Adrenal gland (tissue), 12 donors: ENCODE data around the gene C16orf54. TPM values are rescaled to one million over a fixed set of nuclear protein-coding genes. Genes with fewer than 3 reads are reported as not detected.
"Not testable (repeated sequence)": the region's sequence is repeated elsewhere in the genome, so short reads cannot be mapped to it uniquely, and the experiment has no call there.

Experiments
- DNase-seq, 7 donors: peaks; one replicate each; pipeline ENCODE4 v3.0.0-alpha.2; 2019 to 2020
- H3K27ac ChIP-seq, 5 donors: fragments of 200-600 bp; sonication (generic) in 4 of 5; 1 replicate in 3 of 5; 2 replicates in 2 of 5; pipeline versions ENCODE4 v1.5.1 to v1.8.0; 2016 to 2020; ENCODE audit warnings: mild to moderate bottlenecking in 1 of 5
- H3K27me3 ChIP-seq: fragments of 200-600 bp; 2 replicates; pipeline ENCODE4 v1.8.0; 2021
- H3K36me3 ChIP-seq, 2 donors: fragments of 200-600 bp; replicated peaks in 1 of 2; 1 replicate in 1 of 2; 2 replicates in 1 of 2; pipeline versions ENCODE4 v1.5.1 to v1.8.0; 2018 to 2022
- H3K4me1 ChIP-seq, 2 donors: fragments of 200-600 bp; replicated peaks in 1 of 2; 1 replicate in 1 of 2; 2 replicates in 1 of 2; pipeline versions ENCODE4 v1.5.1 to v1.8.0; 2018 to 2021
- H3K4me3 ChIP-seq, 4 donors: fragments of 200-600 bp; sonication (generic) in 3 of 4; one replicate each; pipeline ENCODE4 v1.5.1; 2016 to 2018
- H3K9me3 ChIP-seq, 3 donors: fragments of 200-600 bp; sonication (generic) in 1 of 3; replicated peaks in 1 of 3; 1 replicate in 2 of 3; 2 replicates in 1 of 3; pipeline versions ENCODE4 v1.5.1 to v1.8.0; 2016 to 2021
- POLR2A ChIP-seq, 2 donors: fragments of 450-650 bp; IDR thresholded peaks; one replicate each; pipeline ENCODE4 v1.6.1; 2017; ENCODE audit warnings: antibody characterized with exemption in 2 of 2, mild to moderate bottlenecking in 2 of 2, moderate library complexity in 1 of 2
- WGBS, 4 donors: extraction: QIAGEN DNeasy Blood & Tissue Kit in 2 of 4; methylation state at CpG; one replicate each; pipeline versions ENCODE4 v1.1.5 to v1.1.7; 2013 to 2017; 5-methylcytosine and 5-hydroxymethylcytosine counted together
- intact Hi-C, 2 donors: fragments of 100-400 bp; cut with DNase I; formaldehyde crosslinking; loops; one replicate each; pipeline versions ENCODE4 v1.14.1 to v1.15.0; 2022 to 2023
- polyA plus RNA-seq, 3 donors: library from polyadenylated mRNA; stranded (reverse); fragments of 200-250 nt in 2 of 3; fragments of 350-450 nt in 1 of 3; fragmentation: Illumina TruSeq in 1 of 3; extraction: RNeasy Lipid Tissue Mini Kit (QIAGEN cat#74804) in 1 of 3; gene quantifications; one replicate each; pipeline ENCODE4 v1.2.3, GENCODE V29; 2013 to 2014
- total RNA-seq, 9 donors: library from RNA; depleted of rRNA in 4 of 9; stranded (reverse); fragments of >200 nt in 4 of 9; fragments of 120-200 nt in 1 of 9; fragmentation: NEBNext Ultra II Directional in 1 of 9; extraction: Animal tissue kit (Norgen Biotek cat#: 25700) in 1 of 9; gene quantifications; one replicate each; pipeline versions ENCODE4 v1.1.0 to v1.2.4, GENCODE V29; 2013 to 2023
- TF ChIP-seq, protein P1 (sequence below), 6 experiments: fragments of 450-650 bp in 4 of 6; fragments of 200-600 bp in 2 of 6; sonication (generic) in 1 of 6; IDR thresholded peaks; 1 replicate in 5 of 6; 2 replicates in 1 of 6; pipeline versions ENCODE4 v1.5.1 to v1.8.0; 2016 to 2021; ENCODE audit warnings: antibody characterized with exemption in 6 of 6, mild to moderate bottlenecking in 2 of 6, moderate library complexity in 1 of 6
- donor health status: healthy with polysubstance abuse.
- donor health status: Bipolar disorder and iron deficiency.
- donor health status: DM: yes; HTN: yes; CAD: no.
- donor health status: DM: no; HTN: no; CAD: no.
- donor health status: DM: no; HTN: no; CAD: no.
- donor health status: DM: yes; HTN: yes; CAD: no.

C16orf54 gene
- total and polyA plus RNA-seq, 12 donors: 0.11 to 1.8 (median 0.69) TPM

DNA sequence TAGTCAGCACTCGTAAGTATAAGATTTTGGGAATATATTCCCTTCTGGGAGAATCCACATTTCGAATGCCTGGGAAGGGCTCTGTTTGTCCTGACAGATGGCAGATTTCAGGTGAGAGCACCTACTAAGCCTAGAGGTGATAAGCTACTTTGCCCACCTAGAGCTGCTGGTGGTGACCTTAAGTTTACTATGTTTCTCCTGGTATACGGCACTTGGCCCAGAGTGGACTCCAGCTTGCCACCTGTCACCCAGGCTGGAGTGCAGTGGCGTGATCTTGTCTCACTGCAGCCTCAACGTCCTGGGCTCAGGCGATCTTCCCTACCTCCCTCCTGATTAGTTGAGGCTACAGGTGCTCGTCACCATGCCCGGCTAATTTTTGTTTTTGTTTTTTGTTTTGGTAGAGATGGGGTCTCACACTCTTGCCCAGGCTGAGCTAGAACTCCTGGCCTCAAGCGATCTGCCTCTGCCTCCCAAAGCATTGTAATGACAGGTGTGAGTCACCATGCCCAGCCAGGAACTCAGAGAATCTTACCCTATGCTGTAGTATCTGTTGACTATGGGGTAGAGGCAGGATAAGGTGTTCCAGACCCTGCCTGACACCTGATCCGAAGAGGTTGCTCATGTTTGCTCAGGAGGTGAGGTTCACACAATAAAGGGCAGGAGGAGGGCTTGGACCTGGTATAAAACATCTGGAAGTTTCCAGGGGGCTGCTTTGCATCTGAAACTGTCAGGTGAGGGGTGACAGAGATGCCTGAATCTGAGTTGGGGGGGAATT lies 32.0 kb upstream of the C16orf54 start, which contains the start of gene ZG16:
ZG16 (plus strand) TSS at position 681 of the 775 bp plus-strand sequence. CDS start 1,011 bp downstream, outside the sequence.
- no peak for DNase-seq
- WGBS, 4 donors: 71 to 85% (median 76%) methylated on average over 9 to 10 of the region's 10 CpGs
- TF ChIP-seq POLR2A (IDR thresholded peaks at IDR 0.05): no peak
- TF ChIP-seq, protein P1, sequence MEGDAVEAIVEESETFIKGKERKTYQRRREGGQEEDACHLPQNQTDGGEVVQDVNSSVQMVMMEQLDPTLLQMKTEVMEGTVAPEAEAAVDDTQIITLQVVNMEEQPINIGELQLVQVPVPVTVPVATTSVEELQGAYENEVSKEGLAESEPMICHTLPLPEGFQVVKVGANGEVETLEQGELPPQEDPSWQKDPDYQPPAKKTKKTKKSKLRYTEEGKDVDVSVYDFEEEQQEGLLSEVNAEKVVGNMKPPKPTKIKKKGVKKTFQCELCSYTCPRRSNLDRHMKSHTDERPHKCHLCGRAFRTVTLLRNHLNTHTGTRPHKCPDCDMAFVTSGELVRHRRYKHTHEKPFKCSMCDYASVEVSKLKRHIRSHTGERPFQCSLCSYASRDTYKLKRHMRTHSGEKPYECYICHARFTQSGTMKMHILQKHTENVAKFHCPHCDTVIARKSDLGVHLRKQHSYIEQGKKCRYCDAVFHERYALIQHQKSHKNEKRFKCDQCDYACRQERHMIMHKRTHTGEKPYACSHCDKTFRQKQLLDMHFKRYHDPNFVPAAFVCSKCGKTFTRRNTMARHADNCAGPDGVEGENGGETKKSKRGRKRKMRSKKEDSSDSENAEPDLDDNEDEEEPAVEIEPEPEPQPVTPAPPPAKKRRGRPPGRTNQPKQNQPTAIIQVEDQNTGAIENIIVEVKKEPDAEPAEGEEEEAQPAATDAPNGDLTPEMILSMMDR (IDR thresholded peaks at IDR 0.05): no peak
- no peak within 1 kb of the TSS for H3K27ac ChIP-seq
- no peaks in the 10 kb centered on the region for H3K27me3 ChIP-seq
- H3K9me3 ChIP-seq: no peaks in the 10 kb centered on the region
- no peaks in the 10 kb centered on the region for H3K4me1 ChIP-seq
- intact Hi-C loops: loop anchor here in 1 of 2 donors (10.0 kb wide), 1 partner anchor 83 kb away; no protein-coding TSS in a partner anchor
- H3K4me3 ChIP-seq: no peak within 1 kb of the TSS
- H3K36me3 ChIP-seq: no peaks in the 10 kb centered on the region

DNA sequence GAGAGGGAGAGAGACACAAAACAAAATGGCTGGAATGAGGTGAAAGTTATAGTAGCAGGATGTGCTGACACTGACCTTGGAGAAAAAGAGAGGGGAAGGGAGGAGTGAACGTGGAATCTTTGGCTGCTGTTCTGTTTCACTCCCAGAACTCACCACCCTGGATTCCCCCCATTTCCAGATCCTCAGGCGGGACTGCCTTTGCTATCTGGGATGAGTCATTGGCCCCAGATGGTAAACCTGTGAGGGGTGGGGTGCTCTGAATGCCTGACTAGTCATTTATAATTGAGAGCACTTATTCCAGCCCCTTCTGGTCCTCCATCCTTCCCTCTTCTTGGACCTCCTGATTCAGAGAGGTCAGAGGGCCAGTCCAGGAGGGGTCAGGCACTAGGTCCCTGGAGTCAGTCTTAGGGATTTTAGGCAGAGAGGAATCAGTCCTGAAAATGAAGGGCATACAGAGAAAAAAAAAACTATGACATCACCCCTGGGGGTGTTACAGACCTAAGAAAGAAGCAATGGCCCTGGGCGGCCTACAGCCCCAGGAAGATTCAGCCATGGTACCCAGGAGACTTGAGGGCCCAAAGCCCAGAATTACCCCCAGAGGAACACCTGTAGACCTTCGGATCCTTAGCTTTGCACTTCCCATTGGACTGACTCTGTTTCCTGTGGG lies 30.1 kb upstream of the C16orf54 start:
- H3K4me3 ChIP-seq: no peak overlapping the region
- WGBS, 4 donors: 61 to 71% (median 67%) methylated on average over 4 of the region's 4 CpGs
- intact Hi-C loops: loop anchor here in 1 of 2 donors (10.0 kb wide), 1 partner anchor 81 kb away; no protein-coding TSS in a partner anchor
- no peak overlapping the region for H3K27ac ChIP-seq
- no peak for DNase-seq
- no peaks in the 10 kb centered on the region for H3K9me3 ChIP-seq
- no peak for TF ChIP-seq POLR2A (IDR thresholded peaks at IDR 0.05)
- TF ChIP-seq, protein P1 (IDR thresholded peaks at IDR 0.05): no peak
- H3K36me3 ChIP-seq: no peaks in the 10 kb centered on the region
- H3K27me3 ChIP-seq: no peaks in the 10 kb centered on the region
- H3K4me1 ChIP-seq: no peaks in the 10 kb centered on the region

DNA sequence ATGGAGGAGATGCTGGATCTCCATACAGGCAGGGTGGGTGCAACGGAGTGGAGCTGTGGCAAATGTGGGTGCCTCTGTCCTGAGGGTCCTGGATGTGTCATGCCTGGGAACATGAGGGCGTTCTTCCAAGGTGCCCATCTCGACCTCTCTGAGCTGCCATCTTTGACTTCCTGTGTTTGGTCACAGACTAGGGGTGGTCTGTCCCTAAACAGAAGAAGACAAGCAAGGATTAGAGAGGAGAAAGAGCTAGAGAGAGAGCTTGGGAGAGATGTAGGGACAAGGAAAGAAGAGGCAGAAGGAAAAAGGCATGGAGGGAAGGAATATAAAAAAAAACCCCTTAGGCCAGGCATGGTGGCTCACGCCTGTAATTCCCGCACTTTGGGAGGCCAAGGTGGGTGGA lies 28.9 kb upstream of the C16orf54 start:
- intact Hi-C loops: loop anchor here in 1 of 2 donors (10.0 kb wide), 1 partner anchor 80 kb away; no protein-coding TSS in a partner anchor
- Histone ChIP-seq H3K4me1 (no peaks in the 10 kb centered on the region), H3K9me3 (no peaks in the 10 kb centered on the region), H3K27me3 (no peaks in the 10 kb centered on the region), H3K27ac (no peak overlapping the region), H3K36me3 (no peaks in the 10 kb centered on the region), H3K4me3 (no peak overlapping the region)
- WGBS, 4 donors: 83 to 91% (median 85%) methylated on average over 5 of the region's 5 CpGs
- no peak for DNase-seq
- TF ChIP-seq POLR2A (IDR thresholded peaks at IDR 0.05): no peak
- TF ChIP-seq, protein P1 (IDR thresholded peaks at IDR 0.05): no peak

DNA sequence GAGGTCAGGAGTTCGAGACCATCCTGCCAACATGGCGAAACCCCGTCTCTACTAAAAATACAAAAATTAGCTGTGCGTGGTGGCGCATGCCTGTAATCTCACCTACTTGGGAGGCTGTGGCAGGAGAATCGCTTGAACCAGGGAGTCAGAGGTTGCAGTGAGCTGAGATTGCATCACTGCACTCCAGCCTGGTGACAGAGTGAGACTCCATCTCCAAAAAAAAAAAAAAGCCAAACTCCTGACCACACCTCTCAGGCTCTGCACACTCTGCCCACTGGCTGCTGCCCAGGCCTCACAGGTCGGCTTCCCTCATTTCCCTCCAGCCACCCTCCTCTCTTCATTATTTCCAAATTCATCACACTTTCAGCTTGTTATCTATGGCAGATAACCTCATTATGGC lies 26.5 kb upstream of the C16orf54 start:
- intact Hi-C loops: loop anchor here in 1 of 2 donors (10.0 kb wide), 1 partner anchor 78 kb away; no protein-coding TSS in a partner anchor
- not testable (repeated sequence) for H3K9me3 ChIP-seq, H3K27me3 ChIP-seq, H3K4me1 ChIP-seq, H3K4me3 ChIP-seq, H3K27ac ChIP-seq, DNase-seq, H3K36me3 ChIP-seq
- 75 to 84% (median 79%) methylated on average over 6 to 7 of the region's 7 CpGs for WGBS, 4 donors
